Stimulated activated effector memory CD8-positive, alpha-beta T cell treated with anti-CD3 and anti-CD28 coated beads, Interleukin-12 subunit alpha, Interleukin-12 subunit beta, amount 100 ng/mL, for 72 hours (primary cell): ENCODE data around the gene KDM4C.
A peak's percentile ranks its signal among the peaks of the same experiment; 100 is the strongest.

ENCODE experiments used
- ATAC-seq: fragments of 150-1000 bp; cut with Tn5 transposase; 2 replicates; pipeline ENCODE4 v1.10.0; 2021
- DNase-seq, 2 donors: peaks; one replicate each; pipeline ENCODE4 v3.0.0; 2021 to 2022; ENCODE audit warnings: low spot score in 2 of 2
- H3K27ac Mint-ChIP-seq: one replicate; pipeline ENCODE4 v1.8.0; 2022; ENCODE audit warnings: mild to moderate bottlenecking, mixed read lengths
- H3K36me3 Mint-ChIP-seq: one replicate; pipeline ENCODE4 v1.8.0; 2022; ENCODE audit warnings: mild to moderate bottlenecking, mixed read lengths
- H3K4me1 Mint-ChIP-seq: one replicate; pipeline ENCODE4 v1.8.0; 2022; ENCODE audit warnings: mixed read lengths
- H3K4me3 Mint-ChIP-seq: one replicate; pipeline ENCODE4 v1.8.0; 2022; ENCODE audit warnings: mild to moderate bottlenecking, mixed read lengths
- H3K9me3 Mint-ChIP-seq: one replicate; pipeline ENCODE4 v1.8.0; 2022; ENCODE audit warnings: mixed read lengths

The KDM4C gene

DNA sequence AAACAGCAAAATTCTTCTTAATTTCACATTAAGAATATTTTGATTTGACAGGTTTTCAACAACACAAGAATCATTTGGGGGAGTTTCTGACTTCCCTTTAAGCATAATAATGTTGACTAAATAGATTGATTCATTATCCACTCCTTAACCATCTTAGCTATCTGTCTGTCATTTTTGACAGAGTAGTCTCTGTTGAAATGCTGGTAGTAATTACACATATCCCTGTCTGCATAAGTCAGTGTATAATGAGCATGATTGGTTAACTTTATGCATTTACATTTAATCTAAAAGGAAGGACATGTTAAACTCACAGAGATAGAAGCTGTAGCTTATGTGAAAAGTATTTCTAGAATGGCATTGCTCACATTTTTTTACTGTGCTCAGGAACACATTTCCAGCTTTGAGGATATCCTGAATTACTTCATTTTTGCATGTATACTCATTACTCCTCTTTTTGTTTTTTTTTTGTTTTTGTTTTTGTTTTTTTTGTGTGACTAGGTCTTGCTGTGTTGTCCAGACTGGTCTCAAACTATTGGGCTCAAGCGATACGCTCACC lies 385.9 kb downstream of the KDM4C start:
- H3K27ac Mint-ChIP-seq, result peak overlapping the region; percentile 40
- H3K36me3 Mint-ChIP-seq, result peaks cover 24% of the 10 kb centered on the region
- no peak overlapping the region for H3K4me3 Mint-ChIP-seq
- ATAC-seq, result no peak
- H3K4me1 Mint-ChIP-seq, result no peaks in the 10 kb centered on the region
- H3K9me3 Mint-ChIP-seq, result no peaks in the 10 kb centered on the region
- no peak for DNase-seq

- no peak for DNase-seq
- H3K36me3 Mint-ChIP-seq, result peaks cover 24% of the 10 kb centered on the region
- H3K27ac Mint-ChIP-seq, result peak overlapping the region; percentile 40
- no peak for ATAC-seq
- no peaks in the 10 kb centered on the region for H3K4me1 Mint-ChIP-seq
- H3K4me3 Mint-ChIP-seq, result no peak overlapping the region
- no peaks in the 10 kb centered on the region for H3K9me3 Mint-ChIP-seq
Observed at GRCh38 chr9:7144265-7145046, 386.7 kb downstream of the KDM4C start.

GRCh38 chr9:7145361-7146069 lies 387.7 kb downstream of the KDM4C start:
- Mint-ChIP-seq H3K4me3 (no peak overlapping the region), H3K27ac (no peak overlapping the region), H3K36me3 (peaks cover 24% of the 10 kb centered on the region), H3K4me1 (no peaks in the 10 kb centered on the region), H3K9me3 (no peaks in the 10 kb centered on the region)
- no peak for DNase-seq
- no peak for ATAC-seq

DNA sequence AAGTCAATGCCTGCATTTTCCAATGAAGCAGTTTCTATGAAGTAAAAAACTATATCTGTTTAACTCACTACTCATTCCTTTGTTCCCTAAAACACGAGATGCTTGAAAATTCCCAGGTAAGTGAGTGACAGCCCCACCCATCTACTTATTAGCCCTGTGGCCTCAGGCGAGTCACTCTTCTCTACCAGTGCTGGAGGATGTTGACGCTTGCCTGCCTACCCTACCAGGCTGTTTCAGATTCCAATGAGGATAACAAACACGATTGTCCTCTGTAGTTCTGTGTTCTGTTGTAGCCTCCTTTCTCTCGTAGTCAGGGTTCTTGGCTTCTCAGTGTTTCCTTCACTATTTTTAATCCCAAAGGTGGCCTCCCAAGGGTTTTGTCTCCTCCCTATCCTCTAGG lies 388.8 kb downstream of the KDM4C start:
- no peak for DNase-seq
- Mint-ChIP-seq H3K27ac (no peak overlapping the region), H3K9me3 (no peaks in the 10 kb centered on the region), H3K4me3 (no peak overlapping the region), H3K4me1 (no peaks in the 10 kb centered on the region), H3K36me3 (peaks cover 24% of the 10 kb centered on the region)
- ATAC-seq, result no peak

- Mint-ChIP-seq H3K27ac (no peak overlapping the region), H3K9me3 (no peaks in the 10 kb centered on the region), H3K4me1 (no peaks in the 10 kb centered on the region), H3K4me3 (no peak overlapping the region), H3K36me3 (peaks cover 28% of the 10 kb centered on the region)
- no peak for DNase-seq
- no peak for ATAC-seq
Observed at GRCh38 chr9:7147121-7148090, 389.6 kb downstream of the KDM4C start.

DNA sequence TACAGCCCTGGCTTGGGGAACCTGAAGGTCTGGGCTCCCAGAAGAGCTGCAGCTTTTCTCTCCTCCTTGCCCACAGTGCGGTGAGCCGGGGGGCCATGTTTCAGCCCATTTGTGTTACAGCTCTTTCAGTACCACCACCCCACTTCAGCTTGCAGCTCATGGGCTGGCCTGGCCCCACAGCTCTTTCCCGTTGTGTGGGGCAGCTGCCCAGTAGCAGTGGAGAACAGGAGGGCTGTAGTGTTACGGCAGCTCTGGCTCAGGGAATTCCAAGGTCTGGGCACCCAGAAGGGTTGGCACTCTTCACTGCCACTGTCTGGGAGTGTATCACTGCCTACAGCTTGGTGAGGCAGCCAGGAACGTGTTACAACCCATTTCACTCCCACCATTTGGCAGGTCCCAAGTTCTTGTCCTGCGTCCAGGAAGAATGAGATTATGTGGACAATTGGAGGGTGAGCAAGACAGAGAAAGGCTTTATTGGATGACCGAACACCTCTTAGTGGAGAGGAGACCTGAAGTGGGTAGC lies 390.5 kb downstream of the KDM4C start:
- DNase-seq, result no peak
- Mint-ChIP-seq H3K27ac (no peak overlapping the region), H3K36me3 (peaks cover 30% of the 10 kb centered on the region), H3K9me3 (no peaks in the 10 kb centered on the region), H3K4me3 (no peak overlapping the region), H3K4me1 (no peaks in the 10 kb centered on the region)
- no peak for ATAC-seq

DNA sequence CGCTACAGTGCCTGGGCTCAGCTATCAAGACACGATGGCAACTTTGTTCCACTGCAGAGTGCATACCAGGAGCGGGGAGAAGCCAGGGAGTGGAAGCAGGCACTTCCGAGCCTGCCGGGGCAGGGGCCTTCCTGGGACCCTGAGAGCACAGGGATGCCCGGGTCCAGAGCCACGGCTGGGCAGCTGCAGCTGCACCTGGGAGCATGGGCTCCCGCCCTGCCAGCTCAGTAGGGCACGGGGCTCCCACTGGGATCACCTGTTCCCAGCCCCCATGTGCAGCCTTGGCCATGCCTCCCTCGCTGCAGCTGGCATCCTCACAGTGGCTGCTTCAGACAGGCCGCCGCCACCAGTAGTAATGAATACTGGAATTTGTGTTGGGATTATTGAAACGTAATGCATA lies 391.5 kb downstream of the KDM4C start:
- H3K27ac Mint-ChIP-seq, result no peak overlapping the region
- peaks cover 28% of the 10 kb centered on the region for H3K36me3 Mint-ChIP-seq
- H3K4me1 Mint-ChIP-seq, result peaks cover 8% of the 10 kb centered on the region
- no peak for ATAC-seq
- no peaks in the 10 kb centered on the region for H3K9me3 Mint-ChIP-seq
- H3K4me3 Mint-ChIP-seq, result no peak overlapping the region
- DNase-seq, result no peak

DNA sequence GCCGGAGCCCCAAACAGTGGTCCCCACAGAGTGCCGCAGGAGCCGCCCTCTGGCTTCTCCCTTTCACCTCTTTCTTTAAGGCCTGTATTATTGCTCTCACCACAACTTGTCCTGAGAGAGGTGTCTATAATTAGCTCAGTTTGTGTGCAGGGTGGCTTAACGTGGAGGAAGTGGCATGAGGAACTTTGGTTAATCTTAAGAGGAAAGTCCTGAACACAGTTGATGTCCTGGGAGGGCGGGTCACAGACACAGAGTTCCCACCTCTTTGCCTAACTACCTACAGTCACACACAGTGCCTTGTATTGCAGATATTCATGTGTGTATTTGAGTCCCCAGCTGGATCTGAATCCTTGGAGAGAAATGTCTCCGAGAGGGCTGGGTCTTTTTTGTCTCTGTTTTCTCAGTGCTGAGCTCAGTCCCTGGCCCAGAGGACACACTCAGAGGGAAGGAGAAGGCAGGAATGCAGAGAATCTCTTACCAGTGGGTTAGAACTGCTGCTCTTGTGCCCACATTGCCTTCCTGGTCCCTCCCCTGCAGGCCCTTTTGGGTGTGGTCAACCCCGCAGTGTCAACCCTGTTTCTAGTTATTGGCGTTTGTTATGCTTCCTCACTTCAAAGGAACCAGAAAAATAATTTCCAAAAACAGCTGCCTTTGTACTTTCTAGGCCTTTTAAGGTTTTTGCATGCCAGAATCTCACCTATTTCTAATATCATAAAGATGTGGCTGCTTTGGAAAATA lies 392.5 kb downstream of the KDM4C start:
- ATAC-seq (no peak), DNase-seq (no peak)
- H3K4me1 Mint-ChIP-seq, result peaks cover 8% of the 10 kb centered on the region
- no peak overlapping the region for H3K27ac Mint-ChIP-seq
- H3K36me3 Mint-ChIP-seq, result peaks cover 18% of the 10 kb centered on the region
- no peak overlapping the region for H3K4me3 Mint-ChIP-seq
- no peaks in the 10 kb centered on the region for H3K9me3 Mint-ChIP-seq

GRCh38 chr9:7153134-7153533 lies 395.4 kb downstream of the KDM4C start:
- no peaks in the 10 kb centered on the region for H3K9me3 Mint-ChIP-seq
- DNase-seq, result no peak
- peaks cover 12% of the 10 kb centered on the region for H3K36me3 Mint-ChIP-seq
- H3K27ac Mint-ChIP-seq, result peak overlapping the region; percentile 27
- no peak for ATAC-seq
- H3K4me1 Mint-ChIP-seq, result peaks cover 18% of the 10 kb centered on the region
- H3K4me3 Mint-ChIP-seq, result no peak overlapping the region

- ATAC-seq (no peak), DNase-seq (no peak)
- Mint-ChIP-seq H3K4me1 (peaks cover 23% of the 10 kb centered on the region), H3K27ac (peak overlapping the region; percentile 27), H3K4me3 (no peak overlapping the region), H3K36me3 (peaks cover 12% of the 10 kb centered on the region), H3K9me3 (no peaks in the 10 kb centered on the region)
Observed at GRCh38 chr9:7153566-7153965, 395.8 kb downstream of the KDM4C start.

DNA sequence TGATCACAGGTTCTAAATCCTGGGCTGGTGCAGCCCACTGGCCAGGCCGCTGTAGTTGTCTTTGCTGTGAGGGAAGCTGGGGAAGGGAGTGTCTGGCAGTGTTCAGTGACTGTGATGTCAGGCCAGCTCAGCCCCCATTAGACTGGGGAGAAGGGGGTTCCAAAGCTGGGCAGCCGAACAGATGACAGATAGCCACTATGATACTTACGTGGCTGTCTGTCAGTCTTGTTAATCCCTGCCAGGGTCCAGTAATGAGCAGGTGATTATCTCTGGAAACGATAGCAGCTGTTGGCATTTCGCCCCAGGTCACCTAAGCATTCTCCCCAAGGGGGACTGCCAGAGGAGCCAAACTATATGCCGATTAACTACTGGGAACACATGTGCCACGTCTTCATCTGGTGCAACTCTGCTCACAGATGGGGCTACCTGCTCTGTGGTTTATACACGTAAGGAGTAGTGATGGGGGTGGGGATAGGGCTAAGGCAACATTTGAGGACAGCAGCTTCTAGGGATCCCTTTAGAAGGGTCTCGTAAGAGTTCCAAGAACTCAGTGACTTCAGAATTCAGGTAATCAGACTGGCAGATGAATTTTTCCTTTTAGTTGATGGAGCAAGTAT lies 396.3 kb downstream of the KDM4C start:
- H3K27ac Mint-ChIP-seq, result peak overlapping the region; percentile 27
- H3K9me3 Mint-ChIP-seq, result no peaks in the 10 kb centered on the region
- ATAC-seq (no peak), DNase-seq (no peak)
- no peak overlapping the region for H3K4me3 Mint-ChIP-seq
- H3K4me1 Mint-ChIP-seq, result peaks cover 28% of the 10 kb centered on the region
- peaks cover 12% of the 10 kb centered on the region for H3K36me3 Mint-ChIP-seq

- DNase-seq (no peak), ATAC-seq (no peak)
- H3K4me3 Mint-ChIP-seq, result no peak overlapping the region
- H3K4me1 Mint-ChIP-seq, result peaks cover 31% of the 10 kb centered on the region
- H3K36me3 Mint-ChIP-seq, result peaks cover 12% of the 10 kb centered on the region
- no peaks in the 10 kb centered on the region for H3K9me3 Mint-ChIP-seq
- H3K27ac Mint-ChIP-seq, result no peak overlapping the region
Observed at GRCh38 chr9:7154650-7155049, 396.9 kb downstream of the KDM4C start.

GRCh38 chr9:7161469-7161868 lies 403.7 kb downstream of the KDM4C start:
- H3K36me3 Mint-ChIP-seq, result peaks cover 20% of the 10 kb centered on the region

DNA sequence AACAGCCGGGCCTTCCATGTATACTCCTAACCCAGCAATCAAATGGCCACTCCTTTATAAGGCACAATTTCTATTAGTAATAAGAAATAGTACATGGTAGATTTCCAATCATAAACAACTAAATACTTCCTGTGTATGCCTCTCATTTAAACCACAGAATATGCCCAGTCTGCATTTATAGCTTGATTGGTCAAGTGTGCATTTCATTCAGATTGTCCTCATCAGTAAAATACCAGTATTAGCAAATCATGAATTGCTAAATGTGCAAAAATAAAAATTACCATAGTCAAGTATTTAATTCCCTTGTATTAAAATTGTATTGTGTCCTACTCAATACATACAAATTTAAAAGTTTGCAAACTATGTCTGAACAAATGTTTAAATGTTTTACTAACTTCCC lies 406.2 kb downstream of the KDM4C start:
- Mint-ChIP-seq H3K9me3 (no peaks in the 10 kb centered on the region), H3K4me3 (no peak overlapping the region), H3K27ac (no peak overlapping the region), H3K4me1 (peaks cover 10% of the 10 kb centered on the region), H3K36me3 (peaks cover 36% of the 10 kb centered on the region)
- no peak for ATAC-seq
- no peak for DNase-seq

More at GRCh38 chr9:7161469-7161868, 403.7 kb downstream of the KDM4C start:
- peaks cover 29% of the 10 kb centered on the region for H3K4me1 Mint-ChIP-seq
- H3K27ac Mint-ChIP-seq, result no peak overlapping the region
- H3K4me3 Mint-ChIP-seq, result no peak overlapping the region
- no peaks in the 10 kb centered on the region for H3K9me3 Mint-ChIP-seq
- ATAC-seq (no peak), DNase-seq (no peak)
